Activated CD8-positive, alpha-beta memory T cell treated with anti-CD3 and anti-CD28 coated beads, Interleukin-2, amount 50 U/mL, for 48 hours (primary cell): ENCODE data around the gene MARK2.
"Not testable (repeated sequence)": the region's sequence is repeated elsewhere in the genome, so short reads cannot be mapped to it uniquely, and the experiment has no call there.

Experiments
- DNase-seq: peaks from one replicate; pipeline ENCODE4 v3.0.0-alpha.2; 2020

MARK2 gene

DNA sequence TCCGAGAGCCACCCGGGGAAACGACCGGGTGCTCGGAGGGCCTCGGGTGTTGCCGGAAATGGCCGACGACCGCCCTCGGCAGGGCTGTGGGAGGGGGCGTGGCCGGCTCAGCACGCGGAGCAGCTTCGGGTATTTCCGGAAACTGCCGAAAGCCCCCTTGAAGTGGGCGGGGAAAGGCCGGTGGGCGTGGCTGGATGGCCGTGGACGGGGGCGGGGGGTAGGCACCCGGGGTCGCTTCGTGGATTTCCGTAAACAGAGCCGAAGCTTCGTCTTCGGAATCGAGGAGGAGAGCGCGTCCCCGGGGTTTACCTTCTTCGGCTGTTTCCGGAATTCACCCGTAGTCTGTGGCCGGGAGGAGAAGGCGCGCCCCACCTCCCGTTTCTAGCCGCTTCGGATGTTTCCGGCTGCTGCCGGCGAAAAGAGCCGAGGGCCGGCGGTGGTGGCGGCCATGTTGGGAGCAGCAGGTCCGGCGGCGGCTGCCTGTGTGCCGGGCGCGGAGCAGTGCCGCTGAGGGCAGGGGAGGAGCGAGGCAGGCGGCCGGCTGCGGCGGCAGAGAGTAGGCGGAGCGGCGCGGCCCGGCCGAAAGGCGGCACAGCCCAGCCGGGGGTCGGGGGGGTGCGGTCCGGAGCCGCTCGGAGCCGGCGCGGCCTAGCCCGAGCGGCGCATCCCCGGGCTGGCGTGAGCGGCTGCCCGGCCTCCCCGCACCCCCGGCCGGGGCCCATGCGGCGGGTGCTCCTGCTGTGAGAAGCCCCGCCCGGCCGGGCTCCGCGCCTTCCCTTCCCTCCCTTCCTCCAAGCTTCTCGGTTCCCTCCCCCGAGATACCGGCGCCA, at the start of gene MARK2:
TSS of gene MARK2 (plus strand) at position 433 of the 830 bp plus-strand sequence. CDS start at position 830, 397 bp downstream.
- peak; percentile 100 for DNase-seq

GRCh38 chr11:63791495-63792167, 47.3 kb upstream of the MARK2 start:
- DNase-seq = no peak

GRCh38 chr11:63793161-63793560, 45.7 kb upstream of the MARK2 start:
- DNase-seq = no peak

- DNase-seq = no peak
Observed at GRCh38 chr11:63795066-63795465, 43.8 kb upstream of the MARK2 start.

DNA sequence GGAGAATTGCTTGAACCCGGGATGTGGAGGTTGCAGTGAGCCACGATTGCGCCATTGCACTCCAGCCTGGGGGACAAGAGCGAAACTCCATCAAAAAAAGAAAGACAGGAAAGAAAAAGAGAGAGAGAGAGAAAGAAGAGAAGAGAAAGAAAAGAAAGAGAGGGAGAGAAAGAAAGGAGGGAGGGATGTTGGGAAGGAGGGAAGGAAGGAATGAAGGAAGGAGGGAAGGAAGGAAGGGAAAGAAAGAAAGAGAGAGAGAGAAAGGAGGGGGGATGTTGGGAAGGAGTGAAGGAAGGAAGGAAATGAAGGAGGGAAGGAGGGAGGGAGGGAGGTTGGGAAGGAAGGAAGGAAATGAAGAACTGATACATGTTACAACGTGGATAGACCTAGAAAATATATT, 38.0 kb upstream of the MARK2 start:
- no peak for DNase-seq

DNA sequence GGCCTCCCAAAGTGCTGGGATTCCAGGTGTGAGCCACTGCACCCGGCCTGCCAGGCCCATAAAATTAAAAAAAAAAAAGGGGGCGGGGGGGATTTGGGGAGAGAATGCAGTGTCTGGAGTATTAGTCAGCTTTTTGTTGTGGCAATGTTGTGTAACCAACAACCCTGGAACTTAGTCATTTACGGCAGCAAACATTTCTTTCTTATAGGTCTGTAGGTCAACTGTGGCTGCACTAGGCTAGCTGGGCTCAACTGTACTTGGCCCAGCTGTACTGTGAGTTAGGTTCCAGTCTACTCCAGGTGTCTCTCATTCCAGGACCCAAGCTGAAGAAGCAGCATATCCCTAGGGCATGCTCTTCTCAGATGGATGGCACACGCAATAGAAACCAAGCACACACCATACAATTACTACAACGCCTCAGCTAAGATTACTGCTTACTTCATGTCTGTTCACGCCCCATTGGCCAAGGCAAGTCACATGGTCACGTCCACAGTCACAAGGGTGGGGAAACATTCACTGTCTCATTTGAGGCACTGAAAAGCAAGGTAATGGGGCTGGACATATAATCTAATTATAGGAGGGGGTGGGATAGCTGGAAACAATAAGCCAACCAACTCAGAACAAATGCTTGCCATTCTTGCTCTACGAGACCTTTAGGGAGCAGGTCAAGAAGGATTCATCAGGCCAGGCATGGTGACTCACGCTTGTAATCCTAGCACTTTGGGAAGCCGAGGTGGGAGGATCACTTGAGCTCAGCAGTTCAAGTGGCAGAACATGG, 36.1 kb upstream of the MARK2 start:
- DNase-seq = no peak

- DNase-seq = no peak
Observed at GRCh38 chr11:63804259-63804658, 34.7 kb upstream of the MARK2 start.

DNA sequence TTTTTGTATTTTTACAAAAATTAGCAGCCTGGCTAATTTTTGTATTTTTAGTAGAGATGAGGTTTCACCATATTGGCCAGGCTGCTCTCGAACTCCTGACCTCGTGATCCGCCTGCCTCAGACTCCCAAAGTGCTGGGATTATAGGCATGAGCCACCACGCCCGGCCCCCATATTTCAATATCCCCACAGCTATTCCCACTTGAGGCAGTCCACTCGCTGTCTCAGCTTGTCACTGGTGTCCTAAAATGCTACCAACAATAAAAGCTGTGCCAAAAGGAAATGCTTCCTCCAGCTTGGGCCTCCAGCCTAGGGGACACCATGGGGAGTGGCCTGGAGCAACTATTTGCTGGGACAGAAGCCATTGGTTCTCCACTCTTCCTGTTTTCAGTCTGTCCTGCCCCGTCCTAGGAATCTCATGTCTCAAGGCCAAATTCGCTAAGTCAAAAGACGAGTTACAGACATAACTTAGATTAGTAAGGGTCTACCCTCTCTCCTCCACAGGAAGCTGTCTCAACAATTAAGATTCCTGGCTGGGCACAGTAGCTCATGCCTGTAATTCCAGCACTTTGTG, 33.0 kb upstream of the MARK2 start:
- DNase-seq = no peak

GRCh38 chr11:63810383-63810782, 28.5 kb upstream of the MARK2 start:
- DNase-seq = not testable (repeated sequence)

DNA sequence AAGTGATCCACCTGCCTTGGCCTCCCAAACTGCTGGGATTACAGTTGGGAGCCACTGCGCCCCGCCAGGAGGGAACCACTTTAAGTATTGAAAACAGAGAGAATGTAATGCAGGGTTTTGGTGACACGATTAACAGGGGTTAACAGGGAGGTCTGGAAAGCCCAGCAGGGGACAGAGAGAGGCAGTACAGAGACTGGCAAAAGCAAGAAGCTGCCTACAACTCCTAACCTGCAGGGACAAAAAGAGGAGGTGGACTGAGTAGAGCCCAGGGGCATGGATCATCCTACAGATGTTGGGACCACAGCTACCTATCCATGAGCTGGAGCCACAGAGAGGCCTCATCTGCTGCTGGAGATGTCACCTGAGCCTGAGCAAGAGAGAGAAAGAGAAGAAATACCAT, 27.4 kb upstream of the MARK2 start:
- no peak for DNase-seq

- DNase-seq = peak; percentile 88
Observed at GRCh38 chr11:63813035-63813562, 25.8 kb upstream of the MARK2 start, which contains the start of gene SPINDOC. Gene SPINDOC (plus strand): TSS chr11:63813456. CDS start chr11:63813687, 231 bp downstream.

GRCh38 chr11:63813563-63814382, 25.1 kb upstream of the MARK2 start:
- peak; percentile 72 for DNase-seq

DNA sequence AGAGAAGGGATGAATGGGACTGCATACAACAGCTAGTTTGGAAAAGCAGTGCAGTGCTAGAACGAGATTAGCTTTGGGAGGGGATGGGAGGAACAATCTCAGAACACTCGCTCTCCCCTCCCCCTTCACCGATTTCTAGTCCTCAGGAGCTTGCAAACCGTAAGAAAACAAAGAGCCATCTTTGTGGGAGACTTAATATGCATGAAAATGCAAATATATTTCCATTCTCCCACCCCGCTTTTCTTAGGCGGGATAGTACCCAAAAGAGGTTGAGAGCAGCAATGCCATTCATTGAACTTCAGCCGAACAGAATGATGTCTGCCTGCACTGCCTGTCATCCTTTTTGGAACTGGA, 24.6 kb upstream of the MARK2 start:
- DNase-seq = no peak

DNA sequence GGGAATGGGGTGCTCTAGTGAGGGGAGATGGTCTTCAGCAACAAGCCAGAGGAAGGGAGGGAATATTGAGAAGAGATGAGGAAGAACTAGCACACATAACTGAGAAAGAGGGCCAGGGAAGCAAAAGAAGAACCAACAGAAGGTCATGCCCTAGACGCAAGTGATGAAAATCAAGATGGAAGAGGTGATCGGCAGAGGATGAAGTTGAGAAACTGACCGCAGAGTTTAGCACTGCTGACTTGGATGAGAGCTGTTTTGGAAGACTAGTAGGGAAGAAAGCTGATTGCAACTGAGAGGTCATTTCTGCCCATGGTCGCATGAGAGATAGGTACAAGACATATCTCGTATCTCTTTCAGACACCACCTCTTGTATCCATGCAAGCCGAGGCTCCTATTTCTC, 22.7 kb upstream of the MARK2 start:
- no peak for DNase-seq

GRCh38 chr11:63816732-63817131, 22.2 kb upstream of the MARK2 start:
- no peak for DNase-seq

DNA sequence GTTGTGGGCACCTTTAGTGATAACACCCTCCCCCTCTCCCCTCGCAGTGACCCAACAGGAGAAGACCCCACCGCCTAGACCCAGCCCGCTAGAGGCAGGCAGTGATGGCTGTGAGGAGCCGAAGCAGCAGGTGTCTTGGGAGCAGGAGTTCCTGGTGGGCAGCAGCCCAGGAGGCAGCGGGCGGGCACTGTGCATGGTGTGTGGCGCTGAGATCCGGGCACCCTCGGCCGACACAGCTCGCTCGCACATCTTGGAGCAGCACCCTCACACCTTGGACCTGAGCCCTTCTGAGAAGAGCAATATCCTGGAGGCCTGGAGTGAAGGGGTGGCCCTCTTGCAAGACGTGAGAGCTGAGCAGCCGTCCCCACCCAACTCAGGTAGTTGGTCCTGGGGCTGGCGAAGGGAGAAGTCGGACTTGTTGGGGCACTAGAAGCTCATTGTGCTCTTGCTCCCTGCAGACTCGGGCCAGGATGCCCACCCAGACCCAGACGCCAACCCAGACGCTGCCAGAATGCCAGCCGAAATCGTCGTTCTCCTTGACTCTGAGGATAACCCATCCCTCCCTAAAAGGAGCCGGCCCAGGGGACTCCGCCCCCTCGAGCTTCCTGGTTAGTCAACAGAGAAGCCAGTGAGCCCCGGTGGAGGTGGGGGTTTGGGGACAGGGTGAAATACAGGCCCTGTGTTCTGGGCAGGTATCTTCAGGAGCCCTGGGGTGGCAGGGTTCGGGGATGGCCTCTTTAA, 21.0 kb upstream of the MARK2 start:
- no peak for DNase-seq

- no peak for DNase-seq
Observed at GRCh38 chr11:63818609-63819008, 20.3 kb upstream of the MARK2 start.

DNA sequence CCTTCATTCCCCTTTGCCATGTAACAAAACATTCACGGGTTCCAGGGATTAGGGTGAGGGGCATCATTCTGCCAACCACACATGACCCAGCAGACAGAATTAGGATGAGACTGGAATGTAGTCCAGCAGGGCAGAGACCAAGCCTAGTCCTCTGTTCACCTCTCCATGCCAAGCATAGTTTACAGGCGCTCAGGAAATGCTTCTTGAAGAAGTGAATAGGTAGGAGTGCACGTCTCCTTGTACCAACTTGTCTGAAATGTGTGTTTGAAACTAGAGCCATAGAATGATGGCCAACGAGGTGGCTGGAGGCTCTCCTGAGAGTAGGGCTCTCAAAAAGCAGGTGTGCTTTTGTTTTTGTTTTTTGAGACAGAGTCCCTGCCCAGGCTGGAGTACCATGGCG, 17.5 kb upstream of the MARK2 start:
- DNase-seq = no peak

GRCh38 chr11:63826471-63827190, 12.3 kb upstream of the MARK2 start:
- no peak for DNase-seq

DNA sequence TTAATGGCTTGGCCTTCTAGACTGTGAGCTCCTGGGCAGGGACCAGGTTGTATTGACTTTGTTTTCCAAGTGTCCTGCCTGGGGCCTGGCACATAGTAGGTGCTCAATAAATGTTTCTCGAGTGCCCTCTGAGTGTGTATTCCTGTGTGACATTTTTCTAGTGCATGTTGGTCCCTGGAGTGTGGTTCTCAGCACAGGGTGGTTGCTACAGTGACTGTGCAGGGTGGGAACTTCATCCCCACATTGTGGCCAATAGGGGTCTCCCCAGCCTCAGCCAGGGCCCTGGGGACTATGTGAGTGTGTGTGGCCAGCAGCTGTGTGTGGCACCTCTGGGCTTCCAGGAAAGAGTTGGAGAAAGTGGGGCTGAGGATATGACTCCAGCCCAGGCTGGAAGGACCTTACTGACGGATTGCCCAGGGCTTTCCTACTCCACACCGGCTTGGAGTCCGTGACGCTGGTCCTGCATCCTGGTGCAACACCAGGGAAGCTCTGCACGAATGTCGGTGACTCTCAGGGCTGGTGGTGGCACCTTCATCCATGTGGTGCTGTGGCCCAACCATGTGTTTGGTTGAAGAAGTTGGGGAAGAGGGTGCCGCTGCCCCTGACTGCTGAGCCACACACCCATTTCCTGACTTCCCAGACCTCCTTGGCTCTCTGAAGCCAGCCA, 9.0 kb upstream of the MARK2 start:
- DNase-seq = no peak
